GM18861 (cell line): ENCODE results near the gene SLC16A1.
"Not testable (repeated sequence)": the region's sequence is repeated elsewhere in the genome, so short reads cannot be mapped to it uniquely, and the experiment has no call there.

Source experiments
- ATAC-seq: cut with Tn5 transposase; IDR thresholded peaks from one replicate; pipeline ENCODE4 v1.9.1; 2021; ENCODE audit not compliant: unreplicated experiment

SLC16A1 gene

DNA sequence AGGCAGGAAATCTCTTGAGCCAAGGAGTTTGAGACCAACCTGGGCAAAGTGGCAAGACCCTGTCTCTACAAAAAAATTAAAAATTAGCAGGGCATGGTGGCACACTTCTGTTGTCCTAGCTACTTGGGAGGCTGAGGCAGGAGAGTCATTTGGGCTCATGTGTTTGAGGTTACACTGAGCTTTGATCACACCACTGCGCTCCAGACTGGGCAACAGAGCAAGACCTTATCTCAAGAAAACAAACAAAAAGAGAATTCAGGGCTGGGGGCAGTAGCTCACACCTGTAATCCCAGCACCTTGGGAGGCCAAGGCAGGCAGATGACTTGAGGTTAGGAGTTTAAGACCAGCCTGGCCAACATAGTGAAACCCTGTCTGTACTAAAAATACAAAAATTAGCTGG, 17.8 kb upstream of the SLC16A1 start:
- no peak for ATAC-seq

DNA sequence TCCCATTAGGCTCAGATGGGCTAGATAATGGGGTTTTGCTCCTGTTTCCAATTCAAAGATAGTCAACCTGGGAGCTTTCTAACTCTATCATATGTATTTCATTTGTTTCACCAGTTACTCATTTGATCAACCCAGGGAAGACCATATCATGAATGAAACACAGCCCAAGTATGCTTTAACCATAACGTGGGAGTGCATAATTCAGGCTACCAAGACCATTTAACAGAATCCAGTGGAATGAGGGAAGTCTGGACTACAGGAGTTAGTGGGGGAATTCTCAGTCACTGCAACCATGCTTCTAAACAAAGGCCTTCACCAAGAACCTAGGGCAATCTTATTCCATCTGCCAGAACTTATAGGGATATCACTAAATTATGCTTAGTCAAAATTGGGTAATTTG, 15.0 kb upstream of the SLC16A1 start:
- no peak for ATAC-seq

DNA sequence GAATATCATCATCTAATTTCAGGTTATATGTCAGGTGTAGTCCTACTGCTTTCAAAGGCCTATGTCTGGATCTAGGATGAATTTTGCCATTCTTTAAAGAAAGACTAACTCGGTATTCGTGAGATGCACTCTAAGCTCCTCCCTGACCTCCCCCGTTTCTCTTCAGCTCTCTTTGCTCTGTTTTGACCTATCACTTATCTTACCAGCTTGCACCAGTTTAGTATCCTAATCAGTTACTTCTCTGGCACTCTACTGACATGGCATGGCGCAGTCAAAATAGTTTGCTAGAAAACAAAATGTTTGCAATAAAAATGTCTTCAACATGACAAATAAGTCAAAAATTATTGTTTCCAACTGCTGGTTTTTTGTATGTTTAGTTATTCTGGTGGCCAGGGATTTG, 8.4 kb upstream of the SLC16A1 start:
- ATAC-seq, result no peak

DNA sequence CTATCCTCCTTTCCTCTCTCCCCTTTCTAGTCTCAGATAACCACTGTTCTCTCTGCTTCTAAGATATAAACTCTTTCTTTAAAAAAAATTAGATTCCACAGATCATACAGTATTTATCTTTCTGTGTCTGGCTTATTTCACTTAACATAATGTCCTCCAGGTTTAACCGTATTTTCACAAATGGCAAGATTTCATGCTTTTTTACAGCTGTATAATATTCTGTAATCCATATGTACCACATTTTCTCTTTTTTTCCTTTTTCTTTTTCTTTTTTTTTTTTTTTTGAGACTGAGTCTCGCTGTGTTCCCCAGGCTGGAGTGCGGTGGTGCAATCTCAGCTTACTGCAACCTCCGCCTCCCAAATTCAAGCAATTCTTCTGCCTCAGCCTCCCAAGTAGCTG, 5.1 kb upstream of the SLC16A1 start:
- no peak for ATAC-seq

DNA sequence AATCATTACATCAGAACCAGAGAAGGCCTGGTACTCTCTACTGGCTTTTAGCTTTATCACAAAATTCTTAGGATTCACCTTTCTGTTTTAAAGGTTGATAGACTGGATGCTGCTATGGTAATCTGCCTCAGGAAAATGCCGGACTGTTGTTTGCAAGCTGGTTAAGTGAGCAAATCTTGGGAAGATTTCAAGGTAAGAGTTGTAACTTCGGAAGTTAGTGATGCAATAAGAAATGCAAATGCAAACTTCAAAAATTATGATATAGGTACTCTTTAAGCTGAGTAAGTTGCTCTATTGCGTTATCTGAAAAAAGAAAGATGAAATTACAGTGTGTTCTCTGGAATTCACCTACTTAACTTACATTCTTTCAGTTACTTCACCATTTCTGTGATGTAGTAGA, 4.4 kb upstream of the SLC16A1 start:
- ATAC-seq, result no peak

DNA sequence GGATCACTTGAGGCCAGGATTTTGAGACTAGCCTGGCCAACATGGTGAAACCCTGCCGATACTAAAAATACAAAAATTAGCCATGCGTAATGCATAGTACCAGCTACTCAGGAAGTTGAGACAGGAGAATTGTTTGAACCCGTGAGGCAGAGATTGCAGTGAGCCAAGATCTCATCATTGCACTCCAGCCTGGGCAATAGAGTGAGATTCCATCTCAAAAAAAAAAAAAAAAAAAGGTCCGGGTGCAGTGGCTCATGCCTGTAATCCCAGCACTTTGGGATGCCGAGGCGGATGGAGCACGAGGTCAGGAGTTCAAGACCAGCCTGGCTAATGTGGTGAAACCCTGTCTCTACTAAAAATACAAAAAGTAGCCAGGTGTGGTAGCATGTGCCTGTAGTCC, 2.2 kb upstream of the SLC16A1 start:
- ATAC-seq, result not testable (repeated sequence)

DNA sequence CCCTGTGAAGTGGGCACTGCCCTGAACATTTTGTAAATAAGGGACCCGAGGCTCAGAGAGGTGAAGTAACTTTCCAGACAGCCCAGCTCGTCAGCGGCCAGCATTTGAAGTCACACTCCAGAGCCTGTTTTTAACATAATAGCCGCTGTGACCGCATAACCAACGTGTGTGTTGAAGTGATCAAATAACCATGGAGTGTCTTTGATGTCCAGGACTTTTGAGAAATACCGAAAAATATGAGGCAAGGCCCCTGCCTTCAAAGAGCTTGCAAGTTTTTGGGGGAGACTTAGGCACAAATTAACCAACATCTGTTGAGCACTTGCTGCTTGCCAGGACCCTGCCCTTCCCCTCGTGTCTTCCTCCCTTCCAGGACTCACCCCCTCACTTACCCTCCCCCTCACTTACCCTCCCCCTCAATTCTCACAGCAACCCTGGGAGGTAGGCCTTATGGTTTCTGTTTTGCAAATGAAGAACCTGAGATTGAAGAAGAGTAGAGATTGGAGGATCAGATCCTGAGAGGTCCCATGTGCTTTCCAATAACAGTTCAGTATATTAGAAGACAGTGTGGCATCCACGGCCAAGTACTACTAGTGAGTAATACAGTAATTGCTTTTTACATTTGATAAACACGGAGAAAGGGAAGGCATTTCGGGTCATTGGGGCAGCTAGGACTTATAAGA, 1.3 kb upstream of the SLC16A1 start:
- peak; percentile 65 for ATAC-seq

DNA sequence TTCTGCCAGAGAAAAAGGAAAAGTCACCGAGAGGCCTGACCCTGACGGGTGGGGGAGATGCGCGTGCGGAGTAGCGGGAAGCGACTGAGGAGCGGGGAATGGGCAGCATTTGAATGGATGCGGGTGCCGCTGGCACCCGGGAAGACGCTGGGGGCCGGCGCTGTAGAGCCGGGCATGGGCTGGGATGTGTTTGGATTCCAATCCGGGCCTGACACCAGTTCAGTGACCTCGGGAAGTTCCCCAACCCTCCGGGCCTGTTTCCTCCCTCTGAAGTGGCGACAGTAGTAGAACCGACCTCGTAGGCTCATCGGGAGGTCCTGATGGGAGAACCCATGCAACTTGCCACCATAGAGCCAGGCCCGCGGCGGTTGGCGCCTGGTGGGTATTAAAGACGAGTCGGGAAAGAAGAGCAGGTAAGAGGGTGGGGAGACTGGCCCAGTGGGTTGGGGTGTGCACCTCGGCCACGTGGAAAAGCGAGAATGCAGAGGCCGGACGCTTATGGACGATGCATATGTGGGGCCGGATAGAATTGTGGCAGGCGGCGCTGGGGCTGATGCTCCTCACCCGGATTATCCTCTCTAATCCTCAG, 642 bp upstream of the SLC16A1 start:
- ATAC-seq, result no peak

DNA sequence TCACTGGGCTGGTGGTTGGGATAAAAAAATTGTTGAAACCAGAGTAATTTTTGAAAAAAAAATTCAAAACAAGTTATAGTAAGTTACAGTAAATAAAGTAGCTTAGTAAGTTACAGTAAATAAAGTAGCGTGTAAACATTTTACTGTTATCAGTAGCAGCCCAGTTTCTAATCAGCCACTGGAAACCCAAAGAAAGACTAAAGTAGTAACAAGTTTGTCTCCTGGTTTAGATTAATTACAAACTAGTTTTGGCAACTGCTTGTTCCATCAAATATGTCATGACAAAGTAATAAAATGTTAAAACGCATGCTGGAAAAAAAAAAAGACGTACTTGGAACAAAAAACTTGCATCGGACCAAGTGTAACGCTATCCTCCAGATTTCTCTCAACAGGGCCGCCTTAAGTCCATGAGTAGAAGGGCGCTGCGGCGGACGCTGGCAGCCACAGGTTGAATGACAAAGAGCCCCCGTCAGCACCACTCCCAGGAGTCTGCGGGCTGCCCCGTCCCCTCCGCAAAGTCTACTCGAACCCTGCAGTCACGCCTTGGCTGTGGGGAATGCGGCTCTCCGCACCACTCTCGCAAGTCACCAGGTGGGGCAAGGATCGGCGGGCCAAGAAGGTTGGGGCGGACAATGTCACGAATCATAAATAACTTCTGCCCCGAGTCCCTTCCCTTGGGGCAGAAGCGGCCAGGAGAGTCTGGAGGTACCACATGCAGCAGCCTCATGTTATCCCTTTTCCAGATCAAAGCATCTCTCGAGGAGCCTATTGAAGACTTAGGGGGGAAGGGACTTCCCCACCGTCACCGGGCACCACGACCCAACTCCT, 837 bp downstream of the SLC16A1 start:
- peak; percentile 13 for ATAC-seq

DNA sequence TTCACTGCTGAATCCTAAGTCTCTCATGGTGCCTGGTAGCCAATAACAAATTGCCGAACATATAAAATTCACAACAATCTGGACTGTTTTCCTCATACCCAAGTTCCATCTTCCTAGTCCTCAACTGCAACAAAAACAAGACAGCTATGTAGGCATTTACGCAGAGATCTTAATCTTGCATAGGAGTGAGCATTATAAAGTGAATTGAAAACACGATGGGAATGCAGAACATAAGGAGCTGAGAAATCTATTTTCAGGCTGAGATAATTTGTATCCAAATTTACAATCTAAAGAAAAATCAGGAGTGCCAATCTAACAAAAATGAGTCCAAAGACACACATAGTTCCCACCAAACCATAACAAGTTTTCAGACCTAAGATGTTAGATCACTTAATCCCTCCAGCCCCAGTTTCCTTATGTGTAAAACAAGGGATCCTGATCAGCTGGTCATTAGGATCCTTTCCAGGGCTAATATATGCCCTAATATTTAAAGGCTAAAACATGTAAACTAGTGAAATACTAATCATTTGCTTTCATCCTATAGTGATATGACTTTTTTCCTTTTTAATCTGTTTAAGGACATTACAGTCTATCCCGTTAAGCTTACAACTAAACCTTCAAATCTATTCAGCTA, 1.9 kb downstream of the SLC16A1 start:
- ATAC-seq, result no peak

DNA sequence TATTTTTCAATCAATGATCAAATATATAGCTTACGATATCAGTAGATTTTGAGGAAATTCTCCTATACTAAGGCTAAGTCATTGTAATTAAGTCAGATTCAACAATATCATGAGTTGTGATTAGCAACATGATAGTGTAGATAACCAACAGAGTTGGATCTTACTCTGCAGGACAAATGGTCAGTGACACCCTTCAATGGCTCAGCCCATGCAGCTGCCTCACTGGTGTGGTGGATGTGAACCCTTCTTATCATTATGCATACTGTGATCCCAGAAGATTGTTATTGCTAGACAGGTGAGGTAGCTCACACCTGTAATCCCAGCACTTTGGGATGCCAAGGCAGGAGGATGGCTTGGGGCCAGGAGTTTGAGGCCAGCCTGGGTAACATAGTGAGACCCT, 5.6 kb downstream of the SLC16A1 start:
- no peak for ATAC-seq

DNA sequence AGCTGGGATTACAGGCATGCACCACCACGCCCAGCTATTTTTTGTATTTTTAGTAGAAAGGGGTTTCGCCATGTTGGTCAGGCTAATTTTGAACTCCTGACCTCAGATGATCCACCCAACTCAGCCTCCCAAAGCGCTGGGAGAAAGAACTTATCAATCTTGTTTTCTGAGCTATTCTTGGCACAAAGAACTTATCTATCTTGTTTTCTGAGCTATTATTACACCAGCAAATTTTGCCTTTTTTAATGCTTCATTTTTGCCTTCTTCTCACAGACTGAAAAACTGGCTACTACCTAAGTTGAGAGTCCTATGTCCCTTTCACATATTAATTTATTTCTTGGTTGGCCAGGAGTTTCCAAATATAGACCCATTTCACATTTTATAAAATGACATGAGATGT, 9.3 kb downstream of the SLC16A1 start:
- ATAC-seq, result no peak

DNA sequence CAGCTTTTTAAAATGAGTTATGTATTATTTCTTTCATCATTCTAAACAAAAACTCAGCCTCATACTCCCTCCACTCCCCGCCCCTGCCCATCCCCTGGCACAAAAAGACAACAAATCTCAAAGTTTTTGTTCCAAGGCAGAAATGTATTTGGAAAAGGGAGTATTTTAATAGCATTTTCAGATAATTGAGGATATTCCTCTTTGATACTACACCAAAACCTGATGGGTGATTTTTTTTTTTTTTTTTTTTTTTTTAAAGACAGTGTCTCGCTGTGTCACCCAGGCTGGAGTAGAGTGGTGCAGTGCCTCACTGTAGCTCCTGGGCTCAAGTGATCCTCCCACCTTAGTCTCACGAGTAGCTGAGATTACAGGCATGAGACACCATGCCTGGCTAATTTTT, 16.2 kb downstream of the SLC16A1 start:
- ATAC-seq, result no peak

DNA sequence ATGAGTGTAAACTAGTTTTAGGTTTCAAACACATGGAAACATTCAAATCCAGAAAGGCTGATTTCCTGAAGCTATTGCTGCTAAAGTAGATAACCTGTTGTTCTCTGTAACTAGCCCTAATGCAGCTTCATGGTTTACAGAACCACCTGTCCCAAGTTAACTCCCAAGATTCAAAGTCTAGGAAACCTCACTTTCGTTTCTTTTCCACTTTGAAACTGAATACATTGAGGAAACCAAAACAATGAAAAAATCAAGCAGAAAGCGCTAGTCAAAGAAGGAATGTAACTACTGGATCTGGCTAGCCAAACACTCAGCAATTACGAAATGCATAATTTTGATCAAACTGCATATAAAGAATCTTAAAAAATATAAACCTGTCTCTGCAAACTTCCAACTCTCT, 17.8 kb downstream of the SLC16A1 start:
- ATAC-seq, result no peak

DNA sequence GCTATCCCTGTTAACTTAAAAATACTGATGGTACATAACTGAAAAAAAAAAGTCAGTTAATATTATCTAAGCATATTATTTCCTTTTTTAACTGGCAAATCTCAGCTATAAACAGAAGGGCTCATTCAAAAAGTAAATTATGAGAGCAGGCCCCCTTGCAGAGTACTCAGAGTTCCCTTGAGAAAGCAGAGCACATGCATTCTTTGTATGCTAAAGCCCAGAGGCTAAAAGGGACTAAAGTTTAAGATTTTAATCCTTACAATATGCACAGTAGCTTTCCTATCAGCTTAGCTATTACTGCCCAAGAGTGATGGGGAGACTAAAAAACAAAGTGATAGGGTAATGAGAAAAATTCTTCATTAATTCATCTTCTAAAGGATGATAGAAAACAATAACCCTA, 18.5 kb downstream of the SLC16A1 start:
- ATAC-seq, result no peak

DNA sequence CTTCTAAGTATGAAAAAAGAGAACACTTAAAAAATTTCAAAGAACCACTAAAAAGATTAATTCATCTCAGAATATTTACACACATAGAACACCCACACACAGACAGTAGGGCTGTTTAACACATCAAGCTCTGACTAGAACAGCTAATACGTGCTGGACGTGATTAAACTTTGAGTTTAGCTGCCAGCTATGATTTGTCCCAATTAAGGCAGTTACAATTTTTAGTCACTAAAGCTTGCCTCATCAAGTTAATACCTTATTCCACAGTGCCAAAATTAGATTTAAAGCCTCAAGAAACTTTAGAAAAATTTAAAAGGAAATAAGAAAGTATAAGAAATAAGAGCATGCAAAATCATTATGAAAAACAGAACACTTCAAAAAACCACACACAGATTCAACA, 18.9 kb downstream of the SLC16A1 start:
- no peak for ATAC-seq

DNA sequence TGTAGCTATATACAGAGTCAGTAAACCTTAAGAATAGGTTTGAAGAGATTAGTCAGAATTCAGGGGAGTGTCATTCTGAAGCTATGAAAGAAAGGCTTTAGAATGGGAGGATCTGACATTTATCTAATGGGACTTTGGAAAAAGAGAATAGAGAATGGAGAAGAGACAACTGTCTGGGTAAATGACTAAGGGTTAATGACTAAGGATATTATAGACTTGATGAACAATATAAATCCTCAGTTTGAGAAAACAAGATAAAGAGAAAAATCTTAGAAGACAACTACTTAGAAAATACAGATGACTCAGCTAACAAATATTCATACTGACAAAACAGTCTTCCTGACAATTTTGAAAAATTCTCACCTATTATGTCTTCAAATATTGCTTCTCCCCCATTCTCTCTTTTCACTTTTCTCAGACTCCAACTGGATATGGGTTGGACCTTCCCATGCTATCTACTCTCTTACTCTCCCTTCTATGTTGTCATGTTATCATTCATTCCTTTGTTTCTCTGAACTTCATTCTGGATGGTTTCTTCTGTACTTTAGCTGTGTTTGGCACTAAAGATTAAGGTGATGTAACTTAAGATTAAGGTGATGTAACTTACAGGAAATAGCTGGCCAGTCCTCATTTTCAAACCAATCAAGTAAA, 20.4 kb downstream of the SLC16A1 start:
- ATAC-seq, result no peak

DNA sequence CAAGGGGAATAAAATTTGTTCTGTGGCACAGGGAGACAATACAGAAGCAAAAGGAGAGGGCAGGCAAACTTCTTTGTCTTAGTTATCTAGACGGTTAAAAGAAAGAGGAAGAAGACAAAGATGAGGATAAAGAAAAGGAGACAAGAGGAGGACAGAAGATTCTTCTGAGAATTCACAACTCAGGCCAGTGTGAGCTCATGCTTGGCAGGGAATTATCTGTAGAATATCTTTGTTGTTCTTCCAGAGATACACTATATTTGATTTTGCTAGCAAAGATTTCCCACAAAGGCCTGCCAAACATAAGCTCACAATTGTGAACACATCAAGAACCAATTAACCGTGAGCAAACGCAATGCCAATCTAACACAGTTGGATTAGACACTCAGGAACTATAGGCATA, 21.4 kb downstream of the SLC16A1 start:
- ATAC-seq, result no peak

DNA sequence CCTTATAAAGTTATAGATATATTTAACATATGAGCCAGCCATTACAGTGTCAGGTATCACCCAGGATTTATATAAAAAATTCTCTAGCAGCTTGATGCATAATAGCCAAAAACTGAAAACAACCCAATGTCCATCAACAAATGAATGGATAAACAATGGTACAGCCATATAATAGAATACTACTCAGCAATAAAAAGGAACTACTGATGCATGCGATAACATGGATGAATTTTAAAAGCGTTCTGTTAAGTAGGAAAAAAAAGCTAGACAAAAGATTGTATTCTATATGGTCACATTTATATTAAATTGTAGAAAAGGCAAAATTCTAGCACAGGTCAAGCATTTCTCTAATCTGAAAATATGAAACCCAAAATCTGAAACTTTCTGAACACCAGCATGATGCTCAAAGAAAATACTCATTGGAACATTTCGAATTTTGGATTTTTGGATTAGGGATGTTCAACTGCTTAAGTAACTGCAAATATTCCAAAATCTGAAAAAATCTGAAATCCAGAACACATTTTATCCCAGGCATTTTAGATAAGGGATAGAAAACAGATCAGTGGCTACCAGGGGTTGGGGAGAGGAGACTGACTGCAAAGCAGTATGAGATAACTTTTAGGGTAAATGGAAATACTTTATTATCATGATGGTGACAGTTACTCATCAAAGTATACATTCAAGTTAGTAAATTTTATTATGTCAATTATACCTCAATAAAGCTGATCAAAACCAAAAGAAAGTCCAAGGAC, 22.0 kb downstream of the SLC16A1 start:
- no peak for ATAC-seq

DNA sequence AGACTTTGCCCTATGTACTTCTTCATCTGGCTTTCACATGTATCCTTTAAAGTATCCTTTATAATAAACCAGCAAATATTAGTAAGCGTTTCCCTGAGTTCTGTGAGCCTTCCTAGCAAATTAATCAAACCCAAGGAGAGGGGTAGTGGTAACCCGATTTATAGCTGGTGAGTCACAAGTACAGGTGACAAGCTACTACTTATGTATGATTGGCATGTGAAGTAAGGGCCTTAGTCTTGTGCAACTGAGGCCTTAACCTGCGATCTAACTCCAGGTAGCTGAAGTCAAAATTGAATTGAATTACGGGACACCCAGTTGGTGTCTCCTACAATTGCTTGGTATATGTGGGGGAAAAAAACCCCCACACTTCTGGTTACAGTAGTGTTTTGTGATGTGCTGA, 26.0 kb downstream of the SLC16A1 start:
- ATAC-seq, result no peak
